GM19240 (cell line): ENCODE results near the gene ZNF653.
A peak's percentile ranks its signal among the peaks of the same experiment; 100 is the strongest.
"Not testable (repeated sequence)": the region's sequence is repeated elsewhere in the genome, so short reads cannot be mapped to it uniquely, and the experiment has no call there.

Experiments
- DNase-seq: peaks from one replicate; pipeline ENCODE4 v3.0.0; 2011; ENCODE audit warnings: low spot score; ENCODE audit not compliant: insufficient read length

Gene ZNF653

DNA sequence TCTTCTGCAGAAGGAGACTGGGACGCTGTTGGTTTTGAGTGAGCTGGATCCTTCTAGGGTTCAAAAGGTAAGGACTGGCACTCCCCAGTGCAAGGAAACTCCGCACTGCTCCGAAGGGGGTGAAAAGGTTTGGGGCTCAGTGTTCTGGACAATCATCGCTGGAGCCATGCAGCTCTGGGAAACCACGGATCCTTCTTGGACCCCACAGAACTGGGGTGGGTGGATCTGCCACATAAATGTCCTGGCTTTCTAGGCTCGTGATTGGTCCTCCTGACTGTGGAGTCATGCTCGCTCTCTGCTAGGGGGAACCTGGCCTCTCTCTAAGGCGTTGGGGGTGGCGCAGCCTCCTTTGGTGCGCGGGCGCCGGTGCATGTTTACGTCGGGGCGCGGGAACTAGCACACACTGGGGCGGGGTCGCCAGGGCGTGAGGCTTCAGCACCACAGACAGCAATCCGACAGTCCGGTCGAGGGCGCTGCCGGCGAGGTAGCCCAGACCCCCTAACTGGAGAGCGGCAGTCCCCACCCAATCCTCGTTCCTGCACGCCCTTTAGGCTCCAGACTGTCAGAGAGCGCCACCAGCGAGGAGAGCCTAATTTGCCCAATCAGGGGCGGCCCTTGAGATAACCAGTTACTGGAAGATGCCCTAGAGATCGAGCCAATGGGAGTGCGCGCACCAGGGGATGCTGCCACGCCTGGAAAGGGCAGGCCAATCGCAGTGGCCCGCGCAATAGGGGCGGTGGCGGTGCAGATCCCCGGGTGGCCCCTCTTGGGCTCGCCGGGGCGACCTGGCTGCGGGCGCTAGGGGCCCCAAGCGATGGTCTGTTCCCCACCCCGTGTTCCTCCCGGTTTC, 23.9 kb downstream of the ZNF653 start:
- DNase-seq, result peak; percentile 82

DNA sequence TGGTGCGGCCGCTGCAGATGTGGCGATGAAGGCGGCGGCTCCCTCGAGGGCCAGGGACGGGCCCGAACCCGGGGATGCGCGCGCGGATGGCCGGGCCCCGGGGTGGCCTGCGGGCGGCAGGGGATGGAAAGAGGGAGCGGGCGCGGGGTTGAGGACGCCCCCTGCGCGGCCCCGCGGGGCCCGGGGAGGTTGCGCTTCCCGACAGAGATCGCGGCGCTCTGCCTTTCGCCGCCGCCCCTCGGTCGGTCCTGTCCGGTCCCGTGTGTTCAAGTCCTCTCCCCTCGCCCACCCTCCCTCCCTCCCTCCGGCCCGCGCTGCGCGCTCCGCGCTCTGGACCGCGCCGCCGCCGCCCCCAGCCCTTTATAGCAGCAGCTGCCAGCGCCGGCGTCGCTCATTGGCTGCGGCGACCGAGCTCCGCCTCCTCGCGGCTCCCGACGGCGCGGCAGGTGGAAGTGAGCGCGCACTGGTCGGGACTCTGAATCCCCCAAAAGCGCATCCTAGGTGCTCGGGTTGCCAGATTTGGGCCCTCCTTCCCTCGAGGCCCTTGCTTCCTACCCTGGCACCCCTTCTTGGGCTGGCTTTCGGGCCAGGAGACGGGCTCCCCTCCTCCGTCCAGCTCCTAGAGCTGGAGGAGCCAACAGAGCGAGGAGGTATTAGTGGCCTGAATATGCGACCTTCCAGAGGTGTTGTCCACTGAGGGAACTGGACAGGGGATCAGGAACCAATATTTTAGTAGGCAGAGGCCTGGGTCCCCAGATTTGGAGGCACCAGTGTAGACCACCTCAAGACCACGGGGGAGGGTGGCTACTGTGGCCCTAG, 24.7 kb downstream of the ZNF653 start, which contains the start of gene ELAVL3:
ELAVL3 (minus strand) TSS at position 332 of the 819 bp plus-strand sequence. CDS start 438 bp downstream, outside the sequence.
- DNase-seq, result no peak

DNA sequence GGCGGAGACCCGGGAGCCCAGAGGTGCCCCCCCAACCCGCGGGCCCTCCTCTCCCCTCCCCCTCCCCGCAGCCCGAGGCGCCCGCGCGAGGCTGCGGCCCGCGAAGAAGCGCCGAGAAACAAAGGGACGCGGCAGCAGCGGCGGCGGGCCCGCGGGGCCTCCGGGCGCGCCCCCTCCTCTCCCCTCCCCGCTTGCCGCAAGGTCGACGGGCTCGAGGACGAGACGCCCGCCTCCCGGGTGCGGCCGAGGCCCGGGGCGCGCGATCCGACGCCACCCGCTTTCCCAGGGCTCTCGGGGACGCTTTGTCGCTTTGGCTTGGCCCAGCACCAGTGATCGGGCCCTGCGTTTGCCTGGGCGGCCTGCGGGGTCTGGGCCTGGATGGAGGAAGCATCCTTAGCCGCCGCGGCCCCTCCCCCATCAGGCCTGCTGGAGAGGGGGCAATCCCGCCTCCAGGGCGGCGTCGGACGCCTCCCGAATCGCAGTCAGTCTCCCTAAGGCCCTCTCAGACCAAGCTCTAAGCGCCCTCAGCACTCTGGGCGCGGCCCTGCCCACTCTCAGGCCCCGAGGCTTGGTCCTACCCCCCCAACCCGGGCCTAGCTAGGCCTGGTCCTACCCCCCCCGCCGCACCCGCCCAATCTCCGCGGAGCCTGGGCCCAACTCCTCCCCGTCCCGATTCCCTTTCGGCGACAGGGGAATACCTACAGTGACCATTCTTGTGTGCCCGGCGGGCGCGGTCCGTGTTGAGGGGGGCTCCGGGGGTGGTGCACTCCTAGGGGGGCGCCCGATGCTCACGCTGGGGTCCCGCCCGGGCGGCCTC, 25.5 kb downstream of the ZNF653 start:
- no peak for DNase-seq

DNA sequence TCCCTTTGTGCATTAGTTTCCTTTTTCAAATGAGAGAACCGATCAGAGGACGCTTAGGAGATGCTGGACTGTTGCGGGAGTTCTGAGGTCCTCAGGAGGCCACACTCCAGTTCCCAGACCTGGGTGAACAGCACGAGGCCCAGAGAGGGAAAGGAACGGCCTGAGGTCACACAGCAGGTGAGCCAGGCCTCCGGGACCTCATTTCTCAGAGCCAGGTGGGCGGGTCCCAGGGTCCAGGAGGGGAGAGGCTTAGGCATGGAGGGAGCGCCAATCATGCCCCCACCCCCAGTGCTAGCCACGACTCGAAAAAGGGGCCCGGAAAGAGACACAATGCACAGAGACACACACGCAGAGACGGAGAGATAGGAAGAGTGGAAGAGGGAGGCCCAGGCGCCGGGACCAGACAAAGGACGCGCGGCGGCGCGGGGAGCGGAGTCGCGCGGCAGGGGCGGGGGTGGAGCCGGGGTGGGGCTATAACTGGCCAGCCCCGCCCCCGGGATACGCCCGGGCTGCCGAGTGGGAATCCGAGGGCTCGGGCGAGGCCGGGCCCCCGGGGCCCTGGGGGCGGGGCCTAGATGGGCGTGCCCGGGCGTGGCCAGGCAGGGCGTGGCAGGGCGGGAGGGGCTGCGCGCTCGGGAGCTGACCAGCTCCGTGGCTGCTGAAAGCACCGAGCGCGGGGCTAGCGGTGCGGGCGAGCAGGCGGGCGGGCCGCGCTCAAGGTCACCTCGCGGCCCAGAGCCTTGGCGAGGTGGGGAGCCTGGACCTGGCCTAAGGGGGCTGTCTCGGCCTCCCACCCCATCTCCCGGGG, 26.3 kb downstream of the ZNF653 start:
- DNase-seq, result no peak

DNA sequence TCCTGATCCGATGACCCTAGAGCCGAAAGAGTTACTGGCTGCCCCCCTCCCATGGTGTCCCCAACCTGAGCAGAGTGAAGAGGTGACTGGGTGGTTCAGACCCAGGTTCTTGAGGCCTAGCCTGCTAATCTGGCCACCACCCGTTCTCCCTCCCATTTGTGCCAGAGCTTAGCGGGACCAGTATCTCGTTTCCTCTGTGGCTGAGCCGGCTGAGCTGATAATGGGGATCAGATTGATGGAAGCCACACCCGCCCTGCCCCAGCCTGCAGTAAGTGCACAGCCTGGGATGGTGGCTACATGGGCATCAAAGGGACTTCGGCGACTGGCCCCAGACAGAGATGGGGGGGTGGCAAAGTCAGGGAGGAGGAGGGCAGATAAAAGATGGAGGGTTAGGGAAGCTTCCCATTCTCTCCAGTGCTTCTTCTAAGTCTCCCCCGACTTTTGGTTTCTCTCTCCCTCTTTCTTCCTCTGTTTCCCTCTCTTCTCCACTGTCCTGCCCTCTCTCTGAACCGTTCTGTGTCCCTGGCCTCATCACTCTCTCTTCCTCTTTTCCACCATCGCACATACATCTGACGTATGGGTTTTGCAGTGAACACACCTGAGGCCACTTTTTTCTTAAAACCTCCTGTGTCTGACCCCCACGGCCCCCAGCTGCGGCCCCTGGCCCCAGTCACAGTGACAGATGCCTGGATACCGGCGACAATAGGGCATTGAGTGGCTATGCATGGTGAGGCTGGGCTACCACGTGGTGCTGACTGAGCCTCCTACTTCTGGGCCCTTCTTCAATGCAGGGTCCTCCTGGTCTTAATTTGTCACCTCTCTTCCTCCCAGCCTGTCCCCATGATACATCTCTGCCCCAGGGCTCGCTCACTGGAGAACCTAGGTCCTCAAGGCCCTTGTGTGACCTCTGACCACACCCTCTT, 27.2 kb downstream of the ZNF653 start:
- no peak for DNase-seq

DNA sequence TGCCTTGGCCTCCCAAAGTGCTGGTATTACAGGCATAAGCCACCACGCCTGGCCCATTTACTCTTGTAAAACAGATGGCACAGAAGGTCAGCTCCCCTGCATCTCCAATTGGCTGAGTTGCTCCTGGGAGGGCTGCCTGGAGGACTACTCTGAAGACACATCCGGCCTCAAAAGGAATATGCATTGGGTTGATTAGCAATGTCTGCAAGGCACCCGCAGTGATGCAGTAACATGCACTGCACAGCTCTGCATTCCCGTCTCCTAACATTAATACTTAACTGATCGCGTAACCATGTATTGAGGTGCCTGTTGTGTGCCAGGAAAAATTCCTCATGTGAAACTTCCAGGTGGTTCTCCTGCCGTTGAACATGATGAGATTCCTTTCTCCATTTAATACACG, 29.8 kb downstream of the ZNF653 start:
- DNase-seq, result no peak

DNA sequence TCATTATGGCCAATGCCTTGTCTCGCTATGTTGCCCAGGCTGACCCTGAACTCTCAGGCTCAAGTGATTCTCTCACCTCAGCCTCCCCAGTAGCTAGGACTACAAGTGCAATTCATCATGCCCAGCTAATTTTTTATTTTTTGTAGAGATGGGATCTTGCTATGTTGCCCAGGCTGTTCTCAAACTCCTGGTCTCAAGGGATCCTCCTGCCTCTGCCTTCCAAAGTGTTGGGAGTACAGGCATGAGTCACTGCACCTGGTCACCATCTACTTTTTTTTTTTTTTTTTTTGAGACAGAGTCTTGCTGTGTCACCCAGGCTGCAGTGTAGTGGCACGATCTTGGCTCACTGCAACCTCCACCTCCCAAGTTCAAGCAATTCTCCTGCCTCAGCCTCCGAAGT, 30.3 kb downstream of the ZNF653 start:
- not testable (repeated sequence) for DNase-seq

DNA sequence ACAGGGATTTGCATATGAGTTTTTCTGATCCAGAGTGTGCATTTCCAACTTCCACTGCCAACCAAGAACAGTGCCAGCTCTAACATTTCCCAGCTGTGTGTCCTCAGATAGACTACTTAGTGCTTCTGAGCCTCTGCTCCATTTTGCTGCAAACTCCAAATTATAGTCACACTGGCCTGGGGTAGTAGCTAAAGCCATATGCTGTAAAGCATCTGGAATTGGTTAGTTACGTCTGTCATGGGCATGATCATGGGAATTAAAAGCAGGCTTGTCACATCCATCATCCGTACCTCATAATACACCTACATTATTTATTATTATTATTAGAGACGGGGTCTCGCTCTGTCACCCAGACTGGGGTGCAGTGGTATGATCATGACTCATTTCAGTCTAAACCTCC, 31.9 kb downstream of the ZNF653 start:
- no peak for DNase-seq

DNA sequence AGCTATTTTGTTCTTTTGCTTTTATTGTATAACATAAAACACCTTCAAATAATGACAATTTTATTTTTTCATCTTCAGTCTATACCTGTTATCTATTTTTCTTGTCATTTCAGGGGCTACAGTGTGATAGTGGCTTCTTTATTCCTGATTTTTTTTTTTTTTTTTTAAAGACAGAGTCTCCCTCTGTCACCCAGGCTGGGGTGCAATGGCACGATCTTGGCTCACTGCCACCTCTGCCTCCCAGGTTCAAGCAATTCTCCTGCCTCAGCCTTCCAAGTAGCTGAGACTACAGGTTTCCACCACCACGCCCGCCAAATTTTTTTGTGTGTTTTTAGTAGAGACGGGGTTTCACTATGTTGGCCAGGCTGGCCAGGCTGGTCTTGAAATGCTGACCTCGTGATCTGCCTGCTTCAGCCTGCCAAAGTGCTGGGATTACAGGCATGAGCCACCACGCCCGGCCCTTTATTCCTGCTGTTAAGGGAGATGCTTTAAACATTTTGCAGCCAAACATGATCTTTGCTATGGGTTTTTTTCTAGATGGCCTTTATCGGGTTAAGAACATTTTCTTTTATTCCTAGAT, 37.3 kb downstream of the ZNF653 start:
- not testable (repeated sequence) for DNase-seq

DNA sequence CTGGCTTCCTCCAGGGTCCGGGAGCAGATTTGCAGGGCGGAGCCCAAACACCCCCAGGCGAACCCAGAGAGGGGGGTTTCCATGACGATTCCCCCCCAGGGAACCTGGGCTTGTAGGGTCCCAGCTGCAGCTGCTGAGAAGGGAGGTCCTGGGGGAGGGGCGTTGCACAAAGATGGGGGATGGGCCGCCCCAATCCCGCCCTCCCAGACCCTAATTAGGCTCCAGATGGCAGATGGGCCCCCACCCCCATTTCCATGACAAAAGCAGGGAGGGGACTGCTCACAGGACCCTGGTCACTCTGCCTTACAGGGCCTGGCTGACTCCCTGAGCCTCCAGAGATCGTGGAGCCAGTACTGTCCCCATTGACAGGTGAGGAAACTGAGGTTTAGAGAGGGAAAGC, 40.0 kb downstream of the ZNF653 start:
- no peak for DNase-seq

DNA sequence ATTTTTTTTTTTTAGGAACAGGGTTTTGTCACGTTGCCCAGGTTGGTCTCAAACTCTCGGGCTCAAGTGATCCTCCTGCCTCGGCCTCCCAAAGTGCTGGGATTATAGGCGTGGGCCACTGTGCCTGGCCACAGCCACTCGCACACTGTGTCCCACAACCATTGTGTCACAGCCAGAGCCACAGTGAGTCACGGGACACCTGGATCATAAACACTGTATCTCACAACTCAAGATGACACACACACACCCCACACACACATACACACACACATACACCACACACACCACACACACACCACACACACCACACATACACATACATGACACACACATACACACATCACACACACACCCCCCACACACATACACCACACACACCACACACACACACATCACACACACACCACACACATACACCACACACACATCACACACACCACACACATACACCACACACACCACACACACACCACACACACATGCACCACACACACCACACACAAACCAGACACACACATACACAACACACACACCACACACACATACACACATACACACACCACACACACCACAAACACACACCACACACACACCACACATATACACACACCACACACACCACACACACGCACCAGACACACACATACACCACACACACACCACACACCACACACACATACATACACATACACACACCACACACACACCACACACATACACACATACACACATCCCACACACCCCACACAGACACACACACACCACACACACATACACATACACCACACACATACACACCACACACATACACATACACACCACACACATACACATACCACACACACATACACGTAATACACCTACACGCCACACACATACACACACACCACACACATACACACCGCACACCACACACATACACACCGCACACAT, 41.0 kb downstream of the ZNF653 start:
- DNase-seq, result no peak

DNA sequence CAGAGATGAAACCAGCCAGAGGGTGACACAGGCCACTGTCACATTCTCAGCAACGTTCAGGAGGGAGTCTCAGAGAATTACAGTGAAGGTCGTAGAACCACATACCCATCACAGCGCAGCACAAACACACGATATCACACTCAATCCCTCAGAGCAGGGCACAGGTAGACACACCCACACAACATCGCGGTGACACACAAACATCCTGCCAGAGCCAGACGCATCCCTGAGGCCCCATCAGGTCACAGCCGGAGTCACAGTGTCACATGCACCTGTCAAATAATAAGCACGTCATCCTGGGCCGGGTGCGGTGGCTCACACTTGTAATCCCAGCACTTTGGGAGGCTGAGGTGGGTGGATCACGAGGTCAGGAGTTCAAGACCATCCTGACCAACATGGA, 42.2 kb downstream of the ZNF653 start:
- DNase-seq, result no peak

DNA sequence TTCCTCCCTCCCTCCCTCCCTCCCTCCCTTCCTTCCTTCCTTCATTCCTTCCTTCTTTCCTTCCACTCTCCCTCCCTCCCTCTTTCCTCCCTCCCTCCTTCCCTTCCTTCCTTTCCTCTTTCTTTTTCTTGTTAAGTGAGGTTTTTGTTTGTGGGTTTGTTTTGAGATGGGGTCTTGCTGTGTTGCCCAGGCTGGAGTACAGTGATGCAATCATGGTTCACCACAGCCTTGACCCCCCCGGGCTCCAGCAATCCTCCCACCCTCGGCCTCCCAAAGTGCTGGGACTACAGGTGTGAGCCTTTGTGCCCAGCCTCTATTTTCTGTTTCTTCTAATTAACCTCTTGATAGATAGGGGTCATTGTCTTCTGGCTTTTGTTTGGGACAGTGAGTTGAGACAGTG, 44.2 kb downstream of the ZNF653 start:
- no peak for DNase-seq

DNA sequence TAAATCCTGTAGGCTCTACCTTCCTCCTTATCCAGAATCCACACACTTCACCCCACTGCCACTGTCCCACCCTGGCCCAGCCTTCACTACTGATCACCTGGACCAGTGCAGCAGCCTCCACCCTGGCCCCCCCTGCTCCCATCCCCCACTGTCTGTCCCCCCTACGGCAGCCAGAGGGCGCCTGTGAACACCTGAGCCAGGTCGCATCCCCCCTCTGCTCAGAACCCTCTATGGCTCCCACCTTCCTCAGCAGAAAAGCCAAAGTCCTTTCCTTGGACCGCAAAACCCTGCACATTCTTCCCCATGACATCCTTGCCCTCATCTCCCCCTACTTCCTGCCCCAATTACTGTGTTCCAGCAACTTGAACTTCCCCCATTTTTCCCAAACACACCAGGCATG, 45.4 kb downstream of the ZNF653 start:
- no peak for DNase-seq

DNA sequence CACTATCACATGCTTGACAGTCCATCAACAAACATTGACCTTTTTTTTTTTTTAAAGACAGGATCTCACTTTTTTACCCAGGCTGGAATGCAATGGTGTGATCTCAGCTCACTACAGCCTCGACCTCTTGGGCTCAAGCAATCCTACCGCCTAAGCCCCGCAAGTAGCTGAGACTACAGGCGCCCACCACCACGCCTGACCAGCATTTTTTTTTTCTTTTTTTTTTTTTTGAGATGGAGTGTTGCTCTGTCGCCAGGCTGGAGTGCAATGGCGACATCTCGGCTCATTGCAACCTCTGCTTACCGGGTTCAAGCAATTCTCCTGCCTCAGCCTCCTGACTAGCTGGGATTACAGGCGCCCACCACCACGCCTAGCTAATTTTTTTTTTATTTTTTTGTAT, 46.7 kb downstream of the ZNF653 start:
- not testable (repeated sequence) for DNase-seq

DNA sequence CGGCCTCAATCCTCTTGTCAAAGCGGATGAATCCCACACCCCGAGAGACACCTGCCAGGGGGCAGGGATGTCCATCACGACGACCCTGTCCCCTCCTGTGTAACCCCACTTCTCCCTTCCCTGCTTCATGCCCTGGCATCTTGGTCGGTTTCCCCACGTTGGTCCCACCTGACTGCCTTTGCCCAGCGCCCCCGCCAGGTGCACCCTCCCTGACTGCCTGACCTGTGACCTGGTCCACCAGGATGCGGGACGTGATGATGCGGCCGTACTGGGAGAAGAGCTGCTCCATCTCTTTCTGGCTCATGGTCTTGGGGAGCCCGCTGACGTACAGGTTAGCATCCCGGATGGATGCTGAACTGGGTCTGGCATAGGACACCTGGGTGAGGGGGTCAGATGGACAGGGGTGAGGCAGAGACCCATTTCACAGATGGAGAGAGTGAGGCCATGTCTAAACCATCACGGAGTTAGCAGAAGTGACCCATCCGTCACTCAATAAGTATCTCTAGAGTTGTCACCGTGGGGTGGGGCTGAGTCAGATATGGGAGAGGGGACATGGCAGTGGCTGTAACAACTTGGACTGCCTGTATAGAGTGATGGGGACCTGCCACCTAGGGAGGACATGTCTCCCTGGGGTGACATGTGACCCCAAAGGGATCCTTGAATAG, 47.3 kb downstream of the ZNF653 start:
- DNase-seq, result no peak

DNA sequence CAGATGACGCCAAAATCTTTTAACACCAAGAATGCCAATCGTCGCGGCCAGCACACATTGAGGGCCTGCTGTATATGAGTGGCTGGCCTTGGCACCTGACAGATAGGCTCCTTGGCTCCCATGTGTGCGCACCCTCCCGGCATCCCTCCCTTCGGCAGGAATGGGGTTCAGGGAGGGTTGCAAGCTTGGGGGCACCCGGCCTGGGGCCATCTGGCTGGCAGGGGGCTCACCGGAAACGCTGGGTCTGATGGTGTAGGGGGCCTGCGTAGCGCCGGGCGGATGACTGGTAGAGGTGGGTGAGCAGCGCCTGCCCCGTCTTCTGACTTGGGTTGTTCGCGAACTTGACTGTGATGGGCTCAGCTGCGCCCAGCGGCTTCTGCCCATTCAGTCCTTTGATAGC, 47.8 kb downstream of the ZNF653 start:
- DNase-seq, result no peak

DNA sequence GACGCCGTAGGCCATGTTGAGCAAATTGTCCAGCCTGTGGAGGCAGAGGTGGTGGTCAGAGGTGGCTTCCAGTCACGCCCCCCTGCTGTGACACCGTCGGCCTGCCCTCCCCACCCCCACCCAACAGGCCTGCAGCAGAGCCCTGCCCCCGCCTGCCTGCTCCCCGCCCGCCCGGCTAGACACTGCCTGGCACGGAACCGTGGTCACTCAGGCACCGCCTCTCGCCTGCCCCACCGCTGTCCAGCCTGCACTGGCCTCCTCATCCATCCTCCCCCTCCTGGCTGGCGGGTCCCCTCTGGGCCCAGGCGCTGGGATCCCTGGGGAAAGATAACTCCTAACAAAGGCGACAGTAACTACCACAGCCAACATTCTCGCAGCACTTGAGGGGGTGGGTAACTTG, 48.5 kb downstream of the ZNF653 start:
- no peak for DNase-seq
